Measurements from ENCODE around the gene HPCAL1.
A peak's percentile ranks its signal among the peaks of the same experiment; 100 is the strongest.

HPCAL1 gene

GRCh38 chr2:10402653-10403215 lies 100.0 kb downstream of the HPCAL1 start:
- DNase-seq (ENCODE audit: low read depth in 1 of 2, low spot score in 1 of 2): no peak

GRCh38 chr2:10404324-10405143 lies 101.8 kb downstream of the HPCAL1 start:
- no peak for DNase-seq (ENCODE audit: low read depth in 1 of 2, low spot score in 1 of 2)

GRCh38 chr2:10405448-10405847 lies 102.7 kb downstream of the HPCAL1 start:
- DNase-seq (ENCODE audit: low read depth in 1 of 2, low spot score in 1 of 2): no peak

GRCh38 chr2:10406016-10406415 lies 103.3 kb downstream of the HPCAL1 start:
- DNase-seq (ENCODE audit: low read depth in 1 of 2, low spot score in 1 of 2): no peak

GRCh38 chr2:10406491-10407188 lies 103.9 kb downstream of the HPCAL1 start:
- no peak for DNase-seq (ENCODE audit: low read depth in 1 of 2, low spot score in 1 of 2)

GRCh38 chr2:10407432-10407831 lies 104.7 kb downstream of the HPCAL1 start:
- no peak for DNase-seq (ENCODE audit: low read depth in 1 of 2, low spot score in 1 of 2)

GRCh38 chr2:10407841-10408648 lies 105.3 kb downstream of the HPCAL1 start:
- peak; percentile 18 to 26 for DNase-seq (ENCODE audit: low read depth in 1 of 2, low spot score in 1 of 2)

GRCh38 chr2:10408649-10409579 lies 106.2 kb downstream of the HPCAL1 start:
- DNase-seq (ENCODE audit: low read depth in 1 of 2, low spot score in 1 of 2): peak; percentile 51 to 73

GRCh38 chr2:10410001-10410822 lies 107.5 kb downstream of the HPCAL1 start:
- no peak for DNase-seq (ENCODE audit: low read depth in 1 of 2, low spot score in 1 of 2)

- no peak for DNase-seq (ENCODE audit: low read depth in 1 of 2, low spot score in 1 of 2)
These were observed 108.2 kb downstream of the HPCAL1 start for GRCh38 chr2:10410823-10411437.

GRCh38 chr2:10411557-10411956 lies 108.9 kb downstream of the HPCAL1 start:
- DNase-seq (ENCODE audit: low read depth in 1 of 2, low spot score in 1 of 2): no peak

GRCh38 chr2:10412380-10412779 lies 109.7 kb downstream of the HPCAL1 start:
- DNase-seq (ENCODE audit: low read depth in 1 of 2, low spot score in 1 of 2): no peak

- no peak for DNase-seq (ENCODE audit: low read depth in 1 of 2, low spot score in 1 of 2)
These were observed 110.8 kb downstream of the HPCAL1 start for GRCh38 chr2:10413503-10413902.

- no peak for DNase-seq (ENCODE audit: low read depth in 1 of 2, low spot score in 1 of 2)
These were observed 111.3 kb downstream of the HPCAL1 start for GRCh38 chr2:10413991-10414451.

GRCh38 chr2:10414591-10414990 lies 111.9 kb downstream of the HPCAL1 start:
- no peak for DNase-seq (ENCODE audit: low read depth in 1 of 2, low spot score in 1 of 2)

GRCh38 chr2:10415048-10415447 lies 112.3 kb downstream of the HPCAL1 start:
- no peak for DNase-seq (ENCODE audit: low read depth in 1 of 2, low spot score in 1 of 2)

- DNase-seq (ENCODE audit: low read depth in 1 of 2, low spot score in 1 of 2): no peak
These were observed 112.9 kb downstream of the HPCAL1 start for GRCh38 chr2:10415640-10416039.

GRCh38 chr2:10417551-10418335 lies 115.0 kb downstream of the HPCAL1 start:
- DNase-seq (ENCODE audit: low read depth in 1 of 2, low spot score in 1 of 2): no peak
